HG02642 (cell line): Measurements from ENCODE around the gene KLHL18.
"Not testable (repeated sequence)": the region's sequence is repeated elsewhere in the genome, so short reads cannot be mapped to it uniquely, and the experiment has no call there.

Experiments
- ATAC-seq: cut with Tn5 transposase; IDR thresholded peaks from one replicate; pipeline ENCODE4 v1.9.1; 2021; ENCODE audit warnings: mild to moderate bottlenecking; ENCODE audit not compliant: unreplicated experiment, poor library complexity

The KLHL18 gene

GRCh38 chr3:47282424-47283192 is at the start of gene KLHL18, which contains the start of gene KIF9:
Gene KLHL18, plus strand, starts transcription at chr3:47282944. Its CDS starts 22 bp downstream, at chr3:47282966.
Gene KIF9, minus strand, starts transcription at chr3:47282799. Its CDS starts 5,425 bp downstream, at chr3:47277374.
- ATAC-seq, result peak; percentile 85

- ATAC-seq, result no peak
These were observed 44.7 kb upstream of the KLHL18 start for GRCh38 chr3:47238017-47238416.

- no peak for ATAC-seq
These were observed 42.8 kb upstream of the KLHL18 start for GRCh38 chr3:47239929-47240328.

GRCh38 chr3:47243419-47244147 is 39.2 kb upstream of the KLHL18 start:
- no peak for ATAC-seq

- no peak for ATAC-seq
These were observed 38.1 kb upstream of the KLHL18 start for GRCh38 chr3:47244531-47245100.

- ATAC-seq, result no peak
These were observed 37.5 kb upstream of the KLHL18 start for GRCh38 chr3:47245271-47245670.

GRCh38 chr3:47247131-47248064 is 35.3 kb upstream of the KLHL18 start:
- ATAC-seq, result no peak

- ATAC-seq, result no peak
These were observed 32.3 kb upstream of the KLHL18 start for GRCh38 chr3:47250309-47251060.

GRCh38 chr3:47251085-47251484 is 31.7 kb upstream of the KLHL18 start:
- ATAC-seq, result not testable (repeated sequence)

GRCh38 chr3:47251689-47252088 is 31.1 kb upstream of the KLHL18 start:
- no peak for ATAC-seq

GRCh38 chr3:47256331-47256730 is 26.4 kb upstream of the KLHL18 start:
- ATAC-seq, result not testable (repeated sequence)

GRCh38 chr3:47259114-47259513 is 23.6 kb upstream of the KLHL18 start:
- ATAC-seq, result no peak

GRCh38 chr3:47260605-47261004 is 22.1 kb upstream of the KLHL18 start:
- ATAC-seq, result no peak

- ATAC-seq, result no peak
These were observed 21.4 kb upstream of the KLHL18 start for GRCh38 chr3:47261301-47261700.

GRCh38 chr3:47265008-47265407 is 17.7 kb upstream of the KLHL18 start:
- no peak for ATAC-seq

- ATAC-seq, result no peak
These were observed 16.9 kb upstream of the KLHL18 start for GRCh38 chr3:47265725-47266428.

- peak; percentile 61 for ATAC-seq
These were observed 15.8 kb upstream of the KLHL18 start for GRCh38 chr3:47266709-47267489.

- ATAC-seq, result no peak
These were observed 15.3 kb upstream of the KLHL18 start for GRCh38 chr3:47267490-47267824.
